PC-3 (cell line): ENCODE data around the gene SSBP2.

Experiments
- EZH2 ChIP-seq: fragments of 300-600 bp; sonication (generic); IDR thresholded peaks from one replicate; pipeline ENCODE4 v1.6.1; 2017; ENCODE audit warnings: antibody characterized with exemption, mild to moderate bottlenecking, low read length; ENCODE audit not compliant: unreplicated experiment
- TF ChIP-seq, protein P1 (sequence below): fragments of 300-600 bp; sonication (generic); conservative IDR thresholded peaks from 2 replicates; pipeline ENCODE4 v1.5.1; 2017; ENCODE audit warnings: antibody characterized with exemption, low read depth, mild to moderate bottlenecking, low read length

GRCh38 chr5:81728301-81728700 is 22.6 kb downstream of the SSBP2 start:
- TF ChIP-seq, protein P1, sequence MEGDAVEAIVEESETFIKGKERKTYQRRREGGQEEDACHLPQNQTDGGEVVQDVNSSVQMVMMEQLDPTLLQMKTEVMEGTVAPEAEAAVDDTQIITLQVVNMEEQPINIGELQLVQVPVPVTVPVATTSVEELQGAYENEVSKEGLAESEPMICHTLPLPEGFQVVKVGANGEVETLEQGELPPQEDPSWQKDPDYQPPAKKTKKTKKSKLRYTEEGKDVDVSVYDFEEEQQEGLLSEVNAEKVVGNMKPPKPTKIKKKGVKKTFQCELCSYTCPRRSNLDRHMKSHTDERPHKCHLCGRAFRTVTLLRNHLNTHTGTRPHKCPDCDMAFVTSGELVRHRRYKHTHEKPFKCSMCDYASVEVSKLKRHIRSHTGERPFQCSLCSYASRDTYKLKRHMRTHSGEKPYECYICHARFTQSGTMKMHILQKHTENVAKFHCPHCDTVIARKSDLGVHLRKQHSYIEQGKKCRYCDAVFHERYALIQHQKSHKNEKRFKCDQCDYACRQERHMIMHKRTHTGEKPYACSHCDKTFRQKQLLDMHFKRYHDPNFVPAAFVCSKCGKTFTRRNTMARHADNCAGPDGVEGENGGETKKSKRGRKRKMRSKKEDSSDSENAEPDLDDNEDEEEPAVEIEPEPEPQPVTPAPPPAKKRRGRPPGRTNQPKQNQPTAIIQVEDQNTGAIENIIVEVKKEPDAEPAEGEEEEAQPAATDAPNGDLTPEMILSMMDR = no peak
- no peak for TF ChIP-seq EZH2
